T47D (cell line): Measurements from ENCODE around the gene TRMO.
"Not testable (repeated sequence)": the region's sequence is repeated elsewhere in the genome, so short reads cannot be mapped to it uniquely, and the experiment has no call there.

Source experiments
- DNase-seq, 2 experiments: peaks; one replicate each; pipeline versions ENCODE4 v3.0.0 to v3.0.0-alpha.2; 2011 to 2012; ENCODE audit warnings: low read depth in 1 of 2, low spot score in 1 of 2
- JUND ChIP-seq: IDR thresholded peaks from 2 replicates; pipeline ENCODE4 v1.6.1; 2012; ENCODE audit warnings: low read depth
- in situ Hi-C: cut with HindIII; loops from 2 replicates; pipeline ENCODE4 v1.10.0; 2016; ENCODE audit warnings: low sequenced_read_pairs, low pct_unique_long_range_greater_than_20kb

Gene TRMO, protein sequence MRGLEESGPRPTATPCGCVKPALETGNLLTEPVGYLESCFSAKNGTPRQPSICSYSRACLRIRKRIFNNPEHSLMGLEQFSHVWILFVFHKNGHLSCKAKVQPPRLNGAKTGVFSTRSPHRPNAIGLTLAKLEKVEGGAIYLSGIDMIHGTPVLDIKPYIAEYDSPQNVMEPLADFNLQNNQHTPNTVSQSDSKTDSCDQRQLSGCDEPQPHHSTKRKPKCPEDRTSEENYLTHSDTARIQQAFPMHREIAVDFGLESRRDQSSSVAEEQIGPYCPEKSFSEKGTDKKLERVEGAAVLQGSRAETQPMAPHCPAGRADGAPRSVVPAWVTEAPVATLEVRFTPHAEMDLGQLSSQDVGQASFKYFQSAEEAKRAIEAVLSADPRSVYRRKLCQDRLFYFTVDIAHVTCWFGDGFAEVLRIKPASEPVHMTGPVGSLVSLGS

DNA sequence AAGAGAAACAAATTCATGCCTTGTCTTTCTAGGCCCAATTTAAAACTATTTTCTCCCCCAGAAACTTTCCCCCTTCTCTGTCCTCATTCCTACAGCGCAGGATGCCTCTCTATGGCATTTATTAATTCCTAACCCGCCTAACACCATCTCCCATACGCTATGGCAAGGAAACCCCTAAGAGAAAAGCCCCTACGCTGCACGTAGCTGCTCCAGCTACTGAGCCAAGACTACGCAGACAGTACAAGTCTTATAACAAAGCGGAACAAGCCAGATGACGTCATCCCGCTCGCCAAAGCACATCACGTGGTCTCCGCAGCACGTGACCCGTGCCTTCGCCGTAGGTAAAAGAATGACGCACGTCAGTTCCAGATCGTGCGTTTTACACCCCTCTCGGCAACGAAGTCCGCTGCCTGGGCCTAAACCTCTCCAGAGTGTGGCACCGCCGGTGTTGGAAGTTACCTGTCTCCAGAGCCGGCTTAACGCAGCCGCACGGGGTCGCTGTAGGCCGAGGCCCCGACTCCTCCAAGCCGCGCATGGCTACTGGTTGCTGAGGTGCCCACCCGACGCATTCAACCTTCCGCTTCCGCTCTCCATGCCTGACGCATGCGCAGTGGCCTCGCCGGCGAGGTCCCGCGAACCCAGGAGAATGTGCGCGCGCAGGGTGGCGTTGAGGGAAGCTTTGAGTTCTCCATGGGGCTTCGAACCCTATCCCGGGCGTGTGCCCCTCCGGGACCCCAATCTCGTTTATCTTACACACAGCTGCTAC, at the start of gene TRMO:
TRMO (minus strand) TSS at position 542 of the 766 bp plus-strand sequence; CDS start at position 535, 7 bp downstream.
- TF ChIP-seq JUND, result no peak
- in situ Hi-C loops, result no loop called here

DNA sequence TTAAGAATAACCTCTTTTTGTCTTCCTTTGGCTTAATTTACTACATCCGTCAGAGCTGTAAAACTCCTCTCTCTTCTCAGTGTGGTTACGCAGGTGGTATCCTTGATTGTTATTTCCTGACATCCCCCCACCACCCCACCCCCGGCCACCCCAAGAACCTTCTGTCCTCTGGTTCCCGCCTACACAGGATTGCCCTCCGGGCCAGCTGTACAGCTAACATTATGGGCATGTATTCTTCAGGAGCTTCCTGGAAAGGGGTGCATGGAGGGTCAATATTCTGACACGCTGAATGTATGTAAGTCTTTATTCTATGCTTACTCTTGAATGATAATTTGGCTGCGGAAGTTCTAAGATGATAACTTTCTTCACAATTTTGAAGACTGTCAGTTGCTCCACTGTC, 47.9 kb upstream of the TRMO start:
- TF ChIP-seq JUND, result no peak
- in situ Hi-C loops, result no loop called here
- DNase-seq, result no peak

More for the DNA sequence above, at the start of gene TRMO:
- peak; percentile 50 to 96 for DNase-seq

DNA sequence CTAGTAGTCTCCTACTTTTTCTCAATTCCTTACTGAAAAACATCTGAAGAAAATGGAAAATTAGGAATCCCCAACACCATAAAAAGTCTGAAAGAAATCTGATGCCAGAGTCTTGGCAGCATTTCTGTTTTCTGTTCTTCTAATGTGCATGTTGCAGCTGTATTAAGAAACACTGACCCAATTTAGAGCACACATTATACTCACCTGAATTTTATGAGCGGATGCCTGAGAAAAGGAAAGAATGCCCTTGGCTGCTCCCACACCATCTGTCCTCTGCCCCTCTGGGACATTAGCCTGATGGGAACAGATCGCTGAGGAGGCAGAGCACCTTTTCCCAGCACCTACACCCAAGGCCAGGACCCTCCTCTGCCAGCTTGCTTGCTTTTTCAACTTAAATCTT, 46.7 kb upstream of the TRMO start:
- in situ Hi-C loops, result no loop called here
- DNase-seq, result no peak
- no peak for TF ChIP-seq JUND

DNA sequence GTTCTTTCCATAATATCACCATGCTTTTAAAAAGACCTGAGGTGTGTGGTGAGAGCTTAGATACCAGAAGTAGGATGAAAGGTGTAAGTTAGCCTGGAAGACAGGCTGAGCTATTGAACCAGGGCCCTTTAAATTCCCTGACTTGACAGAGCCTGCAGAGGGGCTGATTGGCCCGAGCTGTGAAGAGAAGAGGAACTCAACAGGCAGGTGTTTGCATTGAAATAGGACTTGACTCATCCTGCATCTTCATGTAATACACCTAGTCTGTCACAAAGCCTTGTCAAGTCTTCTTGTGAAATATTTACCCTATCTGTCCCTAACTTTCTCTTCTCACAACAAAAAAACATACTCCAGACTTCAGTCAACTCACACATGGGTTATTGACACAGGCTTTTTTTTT, 44.2 kb upstream of the TRMO start:
- no peak for DNase-seq
- in situ Hi-C loops, result no loop called here
- no peak for TF ChIP-seq JUND

DNA sequence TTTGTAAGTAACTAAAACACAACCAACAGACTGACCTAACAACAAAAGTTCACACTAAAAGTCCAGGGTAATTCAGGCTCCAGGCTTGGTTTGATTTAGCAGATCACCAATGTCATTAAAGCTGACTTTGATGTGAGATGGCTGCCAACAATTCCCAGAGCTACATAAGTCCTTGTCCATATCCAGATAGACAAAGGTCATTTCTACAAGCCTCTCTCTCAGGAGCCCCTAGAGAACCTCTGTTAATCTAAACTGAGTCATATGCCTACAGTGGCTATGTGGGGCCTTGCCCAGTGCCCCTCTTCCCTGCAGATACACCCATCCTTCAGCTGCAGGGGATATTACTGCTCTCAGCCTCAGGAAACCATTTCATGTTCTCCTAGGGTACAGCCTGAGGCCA, 42.6 kb upstream of the TRMO start:
- no peak for DNase-seq
- no peak for TF ChIP-seq JUND
- in situ Hi-C loops, result no loop called here

DNA sequence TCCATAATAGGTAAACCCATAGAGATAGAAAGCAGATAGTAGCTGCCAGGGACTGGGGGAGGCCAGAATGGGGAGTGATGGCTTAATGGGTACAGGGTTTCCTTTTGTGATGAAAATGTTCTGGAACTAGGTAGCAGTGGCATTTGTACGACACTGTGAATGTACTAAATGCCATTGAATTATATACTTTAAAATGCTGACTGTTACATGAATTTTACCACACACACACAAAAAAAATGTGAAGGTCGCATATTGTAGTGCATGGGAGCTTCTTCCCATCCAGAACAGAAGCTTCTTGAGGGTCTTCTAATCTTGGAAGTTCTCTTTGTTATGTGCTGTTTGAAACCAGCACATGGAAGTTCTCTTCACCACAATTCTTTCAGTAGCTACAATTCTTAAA, 40.9 kb upstream of the TRMO start:
- no peak for DNase-seq
- no peak for TF ChIP-seq JUND
- in situ Hi-C loops, result no loop called here

DNA sequence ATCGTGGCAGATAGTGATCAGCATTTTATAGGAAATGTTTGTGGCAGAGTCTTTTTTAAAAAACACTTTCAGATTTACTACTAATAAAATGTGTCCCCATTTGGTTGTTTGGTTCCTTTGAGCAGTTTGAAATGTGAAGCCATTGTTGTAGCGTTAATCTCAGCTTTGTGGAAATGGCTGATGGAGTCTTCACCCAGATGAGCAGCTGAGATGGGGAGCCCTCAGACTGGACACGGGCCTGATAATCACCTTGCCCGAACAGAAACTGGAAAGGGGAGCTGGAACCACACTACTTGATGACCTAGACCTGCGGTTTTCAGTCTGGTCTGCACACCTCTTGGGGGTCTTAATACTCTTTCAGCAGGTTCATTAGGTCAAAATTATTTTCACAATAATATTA, 40.3 kb upstream of the TRMO start:
- DNase-seq, result no peak
- in situ Hi-C loops, result no loop called here
- TF ChIP-seq JUND, result no peak

DNA sequence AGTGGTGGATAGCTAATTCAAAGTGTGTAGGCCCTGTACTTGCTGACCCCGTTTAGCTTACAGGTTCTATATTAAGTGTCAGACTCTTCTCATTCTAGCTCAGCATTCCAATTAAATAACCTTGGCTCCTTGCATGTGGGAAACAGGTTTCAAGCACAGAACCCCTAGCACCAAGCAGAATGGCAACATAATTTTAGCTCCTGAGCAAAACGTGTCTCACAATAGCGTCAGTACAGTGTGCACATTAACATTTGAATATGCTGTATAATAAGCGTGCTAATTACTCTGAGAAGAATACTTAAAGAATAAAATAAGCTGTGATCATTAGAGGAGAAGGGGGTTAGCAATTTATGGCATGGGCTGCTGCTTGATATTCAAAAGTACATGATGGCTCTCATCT, 39.8 kb upstream of the TRMO start:
- DNase-seq, result no peak
- TF ChIP-seq JUND, result no peak
- in situ Hi-C loops, result no loop called here

DNA sequence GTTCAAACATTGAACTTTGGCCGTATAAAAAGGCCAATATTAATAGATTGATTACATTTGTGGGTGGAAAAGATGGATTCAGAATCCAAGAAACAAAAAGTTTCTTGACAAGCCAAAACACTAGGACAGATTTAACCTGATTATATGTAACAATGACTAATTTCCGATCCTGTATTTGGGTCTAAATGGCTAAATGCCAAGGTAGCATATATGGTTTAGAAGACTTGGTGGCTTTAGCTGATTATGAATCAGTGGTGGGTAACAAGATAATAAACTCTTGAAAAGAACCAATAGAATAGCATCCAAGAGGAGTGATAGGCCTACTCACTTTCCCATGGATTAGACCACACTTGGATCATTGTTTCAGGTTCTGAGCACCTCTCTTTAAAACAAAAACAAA, 39.1 kb upstream of the TRMO start:
- no peak for DNase-seq
- no peak for TF ChIP-seq JUND
- in situ Hi-C loops, result no loop called here

DNA sequence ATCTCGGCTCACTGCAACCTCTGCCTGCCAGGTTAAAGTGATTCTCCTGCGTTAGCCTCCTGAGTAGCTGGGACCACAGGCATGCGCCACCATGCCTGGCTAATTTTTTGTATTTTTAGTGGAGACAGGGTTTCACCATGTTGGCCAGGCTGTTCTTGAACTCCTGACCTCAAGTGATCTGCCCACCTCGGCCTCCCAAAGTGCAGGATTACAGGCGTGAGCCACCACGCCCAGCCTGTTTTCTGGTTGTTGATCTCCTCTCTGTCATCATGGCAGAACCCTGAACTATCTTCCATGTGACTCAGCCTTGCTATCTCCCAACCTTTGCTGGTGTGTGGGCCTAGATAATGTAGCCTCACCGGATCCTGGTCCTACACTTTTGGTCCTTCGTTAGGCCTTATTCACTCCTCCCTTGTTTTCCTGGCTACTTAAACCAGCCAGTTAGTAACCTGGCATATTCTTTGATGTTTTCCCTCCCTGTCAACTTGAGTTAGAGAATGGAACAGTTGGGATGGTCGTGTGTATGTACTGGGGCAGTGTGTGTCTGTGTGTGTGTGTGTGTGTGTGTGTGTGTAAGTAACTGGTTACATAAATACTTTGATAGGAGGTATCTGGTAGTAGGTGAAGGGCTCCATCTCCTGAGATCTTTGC, 38.5 kb upstream of the TRMO start:
- not testable (repeated sequence) for DNase-seq

DNA sequence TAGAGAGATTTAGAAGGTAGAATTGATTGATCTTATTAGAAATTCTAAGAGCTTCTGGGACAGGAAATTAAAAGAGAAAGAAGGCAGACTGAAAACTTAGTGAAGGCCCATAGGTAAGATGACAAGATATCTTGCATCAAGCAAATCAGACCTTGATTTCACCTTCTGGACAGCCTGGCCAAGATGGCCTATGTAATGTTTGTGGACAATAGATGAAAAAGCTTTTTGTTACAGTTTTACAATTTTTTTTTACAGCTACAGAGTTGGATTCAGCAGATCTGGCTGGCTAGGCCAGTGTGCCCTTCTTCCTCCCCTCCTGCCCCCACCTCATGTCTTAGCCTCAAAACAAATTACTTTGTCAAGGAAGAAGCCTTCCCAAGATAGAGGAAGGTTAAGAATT, 37.3 kb upstream of the TRMO start:
- no peak for TF ChIP-seq JUND
- DNase-seq, result no peak
- in situ Hi-C loops, result no loop called here

More for the DNA sequence above, 38.5 kb upstream of the TRMO start:
- in situ Hi-C loops, result not testable (repeated sequence)

DNA sequence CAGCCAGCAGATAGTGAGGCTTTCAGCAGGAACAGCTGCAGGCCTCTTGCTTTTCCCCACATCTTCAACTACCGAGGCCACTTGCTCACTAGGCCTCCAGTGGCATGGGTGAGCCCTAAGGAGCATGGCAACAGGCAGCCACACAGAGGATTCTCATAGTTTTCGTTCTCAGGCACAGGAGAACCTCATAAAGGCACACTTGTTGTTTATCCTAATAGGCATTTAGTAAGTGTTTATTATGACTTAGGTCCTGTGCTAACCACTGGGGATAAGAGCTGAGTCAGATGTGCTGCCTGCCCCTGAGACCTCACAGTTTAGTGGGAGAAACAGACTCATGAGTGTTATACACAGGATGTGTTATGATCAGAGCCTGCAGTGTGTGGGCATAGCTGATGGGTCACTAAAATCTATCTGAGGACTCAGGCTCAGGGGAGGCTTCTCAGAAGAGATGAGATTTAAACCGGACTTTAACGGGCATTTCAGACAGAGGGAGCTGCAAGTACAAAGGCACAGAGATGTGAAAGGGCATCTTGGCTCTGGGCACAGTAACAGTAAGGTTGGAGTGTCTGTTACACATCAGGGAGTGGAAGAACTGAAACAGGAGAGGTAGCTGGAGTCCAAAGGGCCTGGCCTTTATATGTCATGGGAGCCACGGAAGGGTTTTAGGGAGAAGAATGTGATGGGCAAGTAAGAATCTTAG, 36.7 kb upstream of the TRMO start:
- no peak for DNase-seq
- in situ Hi-C loops, result no loop called here

More for the DNA sequence above, 36.7 kb upstream of the TRMO start:
- TF ChIP-seq JUND, result no peak
